ENCODE results near the gene ERN1. TPM values are rescaled to one million over a fixed set of nuclear protein-coding genes. Genes with fewer than 3 reads are reported as not detected.
A peak's percentile ranks its signal among the peaks of the same experiment; 100 is the strongest.

Gene ERN1
- total RNA-seq, 4 donors from 2014 or later, result 17.2 to 30.0 (median 24.0) TPM

DNA sequence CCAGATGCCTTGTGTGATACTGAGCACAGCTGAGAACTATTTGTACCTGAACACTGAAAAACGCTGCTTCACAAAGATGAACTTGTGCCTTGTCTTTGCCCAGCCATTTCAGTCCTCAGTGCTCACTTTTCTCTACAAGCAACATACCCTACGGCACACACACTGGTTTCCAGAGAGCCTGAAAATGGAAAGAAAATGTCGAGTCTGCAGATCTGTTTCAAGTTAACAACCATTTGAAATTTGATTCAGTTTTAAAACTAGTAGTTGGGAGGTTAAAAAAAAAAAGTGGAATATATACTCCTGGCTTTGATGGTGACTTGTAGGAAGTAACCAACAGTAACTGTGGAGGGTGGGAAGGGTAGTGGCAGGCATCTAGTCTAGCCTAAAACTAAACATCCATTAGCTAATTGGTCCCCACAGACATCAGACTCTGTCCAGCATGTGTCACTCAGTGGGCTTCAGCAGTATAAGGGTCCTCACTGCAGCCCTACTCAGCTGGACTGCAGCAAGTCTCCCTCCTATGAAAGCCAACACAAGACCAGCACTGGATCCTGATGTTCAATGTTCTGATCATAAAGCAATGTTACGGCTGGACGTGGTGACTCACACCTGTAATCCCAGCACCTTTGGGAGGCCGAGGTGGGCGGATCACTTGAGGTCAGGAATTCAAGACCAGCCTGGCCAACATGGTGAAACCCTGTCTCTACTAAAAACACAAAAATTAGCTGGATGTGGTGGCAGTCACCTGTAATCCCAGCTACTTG lies 27.1 kb downstream of the ERN1 start:
- no peak overlapping the region for H3K4me3 ChIP-seq
- H3K27me3 ChIP-seq, result no peaks in the 10 kb centered on the region
- H3K4me1 ChIP-seq, result peaks cover 0 to 21% (median 3%) of the 10 kb centered on the region in 4 donors
- no peaks in the 10 kb centered on the region for H3K36me3 ChIP-seq
- H3K27ac ChIP-seq, result no peak overlapping the region
- TF ChIP-seq POLR2A (IDR thresholded peaks at IDR 0.05), result no peak
- TF ChIP-seq, protein P1, sequence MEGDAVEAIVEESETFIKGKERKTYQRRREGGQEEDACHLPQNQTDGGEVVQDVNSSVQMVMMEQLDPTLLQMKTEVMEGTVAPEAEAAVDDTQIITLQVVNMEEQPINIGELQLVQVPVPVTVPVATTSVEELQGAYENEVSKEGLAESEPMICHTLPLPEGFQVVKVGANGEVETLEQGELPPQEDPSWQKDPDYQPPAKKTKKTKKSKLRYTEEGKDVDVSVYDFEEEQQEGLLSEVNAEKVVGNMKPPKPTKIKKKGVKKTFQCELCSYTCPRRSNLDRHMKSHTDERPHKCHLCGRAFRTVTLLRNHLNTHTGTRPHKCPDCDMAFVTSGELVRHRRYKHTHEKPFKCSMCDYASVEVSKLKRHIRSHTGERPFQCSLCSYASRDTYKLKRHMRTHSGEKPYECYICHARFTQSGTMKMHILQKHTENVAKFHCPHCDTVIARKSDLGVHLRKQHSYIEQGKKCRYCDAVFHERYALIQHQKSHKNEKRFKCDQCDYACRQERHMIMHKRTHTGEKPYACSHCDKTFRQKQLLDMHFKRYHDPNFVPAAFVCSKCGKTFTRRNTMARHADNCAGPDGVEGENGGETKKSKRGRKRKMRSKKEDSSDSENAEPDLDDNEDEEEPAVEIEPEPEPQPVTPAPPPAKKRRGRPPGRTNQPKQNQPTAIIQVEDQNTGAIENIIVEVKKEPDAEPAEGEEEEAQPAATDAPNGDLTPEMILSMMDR (IDR thresholded peaks at IDR 0.05), result no peak
- peak in 1 of 3 donors; percentile 60 for DNase-seq
- no peaks in the 10 kb centered on the region for H3K9me3 ChIP-seq

GRCh38 chr17:64099543-64099942 lies 30.4 kb downstream of the ERN1 start:
- Histone ChIP-seq H3K27ac (no peak overlapping the region), H3K4me1 (peaks cover 0 to 11% (median 0%) of the 10 kb centered on the region in 4 donors), H3K4me3 (no peak overlapping the region), H3K9me3 (no peaks in the 10 kb centered on the region), H3K36me3 (peaks cover 0 to 15% (median 0%) of the 10 kb centered on the region in 3 donors), H3K27me3 (no peaks in the 10 kb centered on the region)
- TF ChIP-seq POLR2A (IDR thresholded peaks at IDR 0.05), result no peak
- TF ChIP-seq, protein P1 (IDR thresholded peaks at IDR 0.05), result no peak
- DNase-seq, result no peak

DNA sequence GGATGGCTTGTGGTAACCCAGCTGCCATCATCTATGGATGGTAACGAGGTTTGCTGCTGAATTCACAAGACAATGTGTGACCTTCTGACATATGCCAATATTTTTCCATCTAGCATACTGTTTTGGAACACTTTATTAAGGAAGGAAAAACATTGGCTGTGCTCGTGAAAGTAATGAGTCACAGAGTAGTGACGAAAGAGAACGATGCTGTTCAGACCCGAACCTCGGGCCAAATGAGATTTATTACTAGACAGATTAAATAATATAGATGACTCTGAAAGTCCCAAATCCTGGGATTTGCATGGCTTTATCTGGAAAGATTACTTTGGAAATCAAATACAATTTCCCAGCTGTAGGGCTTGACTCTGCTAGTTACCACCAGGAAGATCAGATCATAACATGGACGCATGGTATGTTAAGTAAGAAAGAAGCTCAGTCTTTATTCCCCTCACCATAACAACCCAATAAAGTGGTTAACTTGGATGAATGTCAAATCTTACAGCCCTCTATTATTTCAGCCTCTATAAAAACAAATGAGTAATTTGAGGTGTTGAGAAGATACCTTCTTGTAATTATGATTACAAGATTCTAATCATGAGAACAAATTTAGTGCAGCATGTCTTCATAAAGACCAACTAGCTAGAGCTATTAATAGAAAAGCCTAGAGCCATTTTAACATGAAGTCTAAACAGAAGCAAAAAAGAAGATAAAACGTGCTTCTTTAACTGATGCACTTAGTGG lies 32.6 kb downstream of the ERN1 start:
- DNase-seq, result no peak
- peaks cover 0 to 15% (median 0%) of the 10 kb centered on the region in 3 donors for H3K36me3 ChIP-seq
- H3K4me1 ChIP-seq, result no peaks in the 10 kb centered on the region
- no peak overlapping the region for H3K4me3 ChIP-seq
- no peaks in the 10 kb centered on the region for H3K9me3 ChIP-seq
- no peak for TF ChIP-seq POLR2A (IDR thresholded peaks at IDR 0.05)
- TF ChIP-seq, protein P1 (IDR thresholded peaks at IDR 0.05), result no peak
- H3K27me3 ChIP-seq, result no peaks in the 10 kb centered on the region
- H3K27ac ChIP-seq, result no peak overlapping the region

DNA sequence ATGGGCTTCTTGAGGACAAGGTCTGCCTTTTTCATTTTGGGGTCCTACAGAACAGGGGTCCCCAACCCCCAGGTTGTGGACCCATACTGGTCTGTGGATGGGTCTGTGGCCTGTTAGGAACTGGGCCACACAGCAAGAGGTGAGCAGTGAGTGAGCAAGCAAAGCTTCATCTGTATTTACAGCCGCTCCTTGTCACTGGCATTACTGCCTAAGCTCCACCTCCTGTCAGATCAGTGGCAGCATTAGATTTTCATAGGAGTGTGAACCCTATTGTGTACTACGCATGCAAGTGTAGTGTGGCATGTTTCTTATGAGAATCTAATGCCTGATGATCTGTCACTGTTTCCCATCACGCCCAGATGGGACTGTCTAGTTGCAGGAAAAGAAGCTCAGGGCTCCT lies 33.9 kb downstream of the ERN1 start:
- peak overlapping the region in 1 of 4 donors; percentile 68 for H3K27ac ChIP-seq
- peaks cover 0 to 15% (median 0%) of the 10 kb centered on the region in 3 donors for H3K36me3 ChIP-seq
- H3K4me3 ChIP-seq, result no peak overlapping the region
- H3K9me3 ChIP-seq, result no peaks in the 10 kb centered on the region
- no peaks in the 10 kb centered on the region for H3K27me3 ChIP-seq
- no peak for DNase-seq
- TF ChIP-seq, protein P1 (IDR thresholded peaks at IDR 0.05), result no peak
- no peak for TF ChIP-seq POLR2A (IDR thresholded peaks at IDR 0.05)
- H3K4me1 ChIP-seq, result no peaks in the 10 kb centered on the region

DNA sequence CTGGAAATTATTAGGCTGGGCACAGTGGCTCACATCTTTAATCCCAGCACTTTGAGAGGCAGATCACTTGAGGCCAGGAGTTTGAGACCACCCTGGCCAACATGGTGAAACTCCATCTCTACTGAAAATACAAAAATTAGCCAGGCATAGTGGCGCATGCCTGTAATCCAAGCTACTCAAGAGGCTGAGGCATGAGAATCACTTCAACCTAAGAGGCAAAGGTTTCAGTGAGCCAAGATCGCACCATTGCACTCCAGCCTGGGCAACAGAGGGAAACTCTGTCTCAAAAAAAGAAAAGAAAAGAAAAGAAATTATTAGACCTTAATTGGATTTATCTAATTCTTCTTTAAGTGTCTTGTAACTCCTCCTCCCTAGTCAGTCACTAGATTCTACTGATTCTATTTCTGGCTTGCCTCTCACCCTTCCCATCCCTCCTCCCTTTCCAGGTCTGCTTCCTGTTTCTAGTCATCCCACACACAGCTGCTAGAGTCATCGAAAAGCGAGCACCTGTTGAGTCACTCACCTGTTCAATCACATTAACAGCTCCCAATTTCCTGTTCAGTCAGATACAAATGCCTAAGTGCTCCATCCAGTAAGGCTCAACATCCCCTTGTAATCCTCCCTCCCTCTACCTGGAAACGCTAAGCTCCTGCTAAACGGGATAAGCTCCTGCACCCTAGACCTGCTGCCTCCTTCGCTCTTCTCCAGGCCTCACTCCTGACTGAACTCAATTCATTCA lies 34.6 kb downstream of the ERN1 start:
- Histone ChIP-seq H3K9me3 (no peaks in the 10 kb centered on the region), H3K27ac (peak overlapping the region in 1 of 4 donors; percentile 68), H3K4me1 (no peaks in the 10 kb centered on the region), H3K36me3 (peaks cover 0 to 15% (median 0%) of the 10 kb centered on the region in 3 donors), H3K27me3 (no peaks in the 10 kb centered on the region), H3K4me3 (no peak overlapping the region)
- DNase-seq, result peak in 1 of 3 donors; percentile 71
- no peak for TF ChIP-seq POLR2A (IDR thresholded peaks at IDR 0.05)
- TF ChIP-seq, protein P1 (IDR thresholded peaks at IDR 0.05), result no peak

All from Peyer's patch (tissue), 4 donors.